Heart right ventricle (tissue), 16 donors: Measurements from ENCODE around the gene TFPT. TPM values are rescaled to one million over a fixed set of nuclear protein-coding genes. Genes with fewer than 3 reads are reported as not detected.

Source experiments
- ATAC-seq, 8 donors: fragments of 200-7000 bp; cut with Tn5 transposase; one replicate each; pipeline ENCODE4 v1.9.1; 2020; ENCODE audit warnings: mild to moderate bottlenecking in 8 of 8, moderate library complexity in 8 of 8, moderate number of reproducible peaks in 1 of 8
- DNase-seq, 2 donors: peaks; one replicate each; pipeline ENCODE4 v3.0.0-alpha.2; 2020
- H3K27ac ChIP-seq, 10 donors: fragments of 200-600 bp; sonication (generic) in 2 of 10; one replicate each; pipeline versions ENCODE4 v1.5.0 to v1.8.0; 2020 to 2022; ENCODE audit warnings: mild to moderate bottlenecking in 3 of 10
- H3K27me3 ChIP-seq, 7 donors: fragments of 200-600 bp; one replicate each; pipeline ENCODE4 v1.8.0; 2021 to 2022; ENCODE audit warnings: mild to moderate bottlenecking in 2 of 7
- H3K36me3 ChIP-seq, 9 donors: fragments of 200-600 bp; sonication (generic) in 1 of 9; one replicate each; pipeline versions ENCODE4 v1.5.0 to v1.8.0; 2020 to 2022; ENCODE audit warnings: mild to moderate bottlenecking in 2 of 9
- H3K4me1 ChIP-seq, 9 donors: fragments of 200-600 bp; sonication (generic) in 1 of 9; one replicate each; pipeline versions ENCODE4 v1.5.0 to v1.8.0; 2020 to 2022; ENCODE audit warnings: mild to moderate bottlenecking in 4 of 9
- H3K4me3 ChIP-seq, 10 donors: fragments of 200-600 bp; sonication (generic) in 2 of 10; one replicate each; pipeline versions ENCODE4 v1.5.0 to v1.8.0; 2020 to 2022; ENCODE audit warnings: mild to moderate bottlenecking in 7 of 10, moderate library complexity in 2 of 10
- H3K9me3 ChIP-seq, 11 donors: fragments of 200-600 bp in 10 of 11; sonication (generic) in 2 of 11; one replicate each; pipeline versions ENCODE4 v1.5.0 to v1.8.0; 2013 to 2022; ENCODE audit warnings: mild to moderate bottlenecking in 2 of 11, control low read depth in 1 of 11, moderate library complexity in 1 of 11
- CTCF ChIP-seq, 9 donors: fragments of 200-600 bp; sonication (generic) in 2 of 9; IDR thresholded peaks; one replicate each; pipeline versions ENCODE4 v1.5.0 to v1.8.0; 2021 to 2022; ENCODE audit warnings: antibody characterized with exemption in 9 of 9, mild to moderate bottlenecking in 5 of 9, moderate library complexity in 1 of 9
- WGBS, 2 donors: extraction: QIAGEN DNeasy Blood & Tissue Kit; methylation state at CpG; one replicate each; pipeline ENCODE4 v1.1.7; 2013; ENCODE audit warnings: inconsistent platforms in 1 of 2; 5-methylcytosine and 5-hydroxymethylcytosine counted together
- intact Hi-C, 10 donors: fragments of 100-400 bp; cut with DNase I; formaldehyde crosslinking; loops; one replicate each; pipeline versions ENCODE4 v1.11.1 to v1.14.2; 2022
- polyA plus RNA-seq, 2 donors: library from polyadenylated mRNA; stranded (reverse); fragments of 200-250 nt; gene quantifications; one replicate each; pipeline ENCODE4 v1.2.3, GENCODE V29; 2013
- total RNA-seq, 10 donors: library from RNA; stranded (reverse); fragmentation: NEBNext Ultra II Directional in 3 of 10; extraction: Animal tissue kit (Norgen Biotek cat#: 25700) in 3 of 10; gene quantifications; one replicate each; pipeline versions ENCODE4 v1.2.1 to v1.2.4, GENCODE V29; 2021 to 2023
- donor health status: Arrhythmogenic right ventricular cardiomyopathy.
- donor health status: ischemic (EF 13 %, LVEDD 7.1; RV severe dilation, severe dysfunction).
- donor health status: healthy with polysubstance abuse.
- donor health status: DM: no; HTN: yes; CAD: no.
- donor health status: DM: no; HTN: no; CAD: no.
- donor health status: ischemic (EF 25% LVEDD 6.9; RV normal size, moderate dysfunction).
- donor health status: ischemic (EF 25% LVEDD 5.7; RV mildly dilated, moderate dysfunction).
- donor health status: healthy.
- donor health status: DM: yes; HTN: yes; CAD: no.
- donor health status: Ischemic cardiomyopathy.
- donor health status: ischemic (EF 35%, LVEDD 5.7; RV mildly dilated, moderate dysfunction).
- donor health status: nonischemic (EF 11% LVEDD 7.7; RV severe dilation, severe dysfunction).
- donor health status: DM: yes; HTN: yes; CAD: no.
- donor health status: PGD.
- donor health status: ischemic (EF 29% LVEDD 5.4; RV normal size, mild dysfunction).
- donor health status: nonischemic (EF 23%, LVEDD 6.1; RV moderate dilation, normal function).

Gene TFPT
- total and polyA plus RNA-seq, 12 donors: 11.0 to 33.8 (median 13.2) TPM

- Histone ChIP-seq H3K36me3 (peaks cover 4 to 84% (median 69%) of the 10 kb centered on the region in 9 donors), H3K27ac (no peak overlapping the region), H3K9me3 (no peaks in the 10 kb centered on the region), H3K4me3 (no peak overlapping the region), H3K27me3 (no peaks in the 10 kb centered on the region), H3K4me1 (peaks cover 6 to 11% (median 8%) of the 10 kb centered on the region in 9 donors)
- TF ChIP-seq CTCF (IDR thresholded peaks at IDR 0.05): no peak
- WGBS, 2 donors: 96% methylated on average over 10 of the region's 10 CpGs
- no peak for DNase-seq
- ATAC-seq: no peak
- intact Hi-C loops: no loop called here
Measured at GRCh38 chr19:54121259-54121658, 5.8 kb upstream of the TFPT start.

- Histone ChIP-seq H3K36me3 (peaks cover 0 to 48% (median 24%) of the 10 kb centered on the region in 9 donors), H3K4me3 (peak overlapping the region; percentile 62 to 95 (median 74)), H3K27me3 (no peaks in the 10 kb centered on the region), H3K27ac (peak overlapping the region in 9 of 10 donors; percentile 83 to 96 (median 93)), H3K4me1 (peaks cover 10 to 30% (median 26%) of the 10 kb centered on the region in 9 donors), H3K9me3 (no peaks in the 10 kb centered on the region)
- no peak for TF ChIP-seq CTCF (IDR thresholded peaks at IDR 0.05)
- peak; percentile 25 to 64 (median 50) for ATAC-seq
- intact Hi-C loops: loop anchor here in 3 of 10 donors (1.0 to 10.0 kb wide), 4 partner anchors 12 to 250 kb away; partner anchors contain the start of genes CNOT3 (in 2 of the 3), NDUFA3 (in 2 of the 3) and MYADM (in 1 of the 3)
- 15 to 21% methylated on average over 28 of the region's 28 CpGs for WGBS, 2 donors
- peak; percentile 34 to 54 for DNase-seq
Measured at GRCh38 chr19:54114340-54115108, 933 bp downstream of the TFPT start.

GRCh38 chr19:54109651-54110050 lies 5.8 kb downstream of the TFPT start:
- WGBS, 2 donors: 67 to 79% methylated on average over 6 of the region's 6 CpGs
- Histone ChIP-seq H3K27ac (no peak overlapping the region), H3K36me3 (peaks cover 0 to 77% (median 38%) of the 10 kb centered on the region in 9 donors), H3K4me3 (no peak overlapping the region), H3K9me3 (no peaks in the 10 kb centered on the region), H3K4me1 (peaks cover 0 to 13% (median 10%) of the 10 kb centered on the region in 9 donors), H3K27me3 (no peaks in the 10 kb centered on the region)
- no peak for TF ChIP-seq CTCF (IDR thresholded peaks at IDR 0.05)
- DNase-seq: no peak
- intact Hi-C loops: loop anchor here in 4 of 10 donors (10.0 kb wide), 4 partner anchors 135 to 945 kb away; partner anchors contain the start of gene MYADM (in 1 of the 4)
- ATAC-seq: peak in 3 of 8 donors; percentile 4 to 30 (median 29)

GRCh38 chr19:54108496-54108895 lies 7.0 kb downstream of the TFPT start:
- WGBS, 2 donors: 69 to 76% methylated on average over 7 of the region's 7 CpGs
- DNase-seq (no peak), ATAC-seq (no peak)
- TF ChIP-seq CTCF (IDR thresholded peaks at IDR 0.05): no peak
- intact Hi-C loops: loop anchor here in 3 of 10 donors (10.0 kb wide), 3 partner anchors 134 to 946 kb away; no protein-coding TSS in a partner anchor
- H3K9me3 ChIP-seq: no peaks in the 10 kb centered on the region
- peaks cover 0 to 13% (median 7%) of the 10 kb centered on the region in 9 donors for H3K4me1 ChIP-seq
- H3K27me3 ChIP-seq: no peaks in the 10 kb centered on the region
- H3K4me3 ChIP-seq: no peak overlapping the region
- no peak overlapping the region for H3K27ac ChIP-seq
- H3K36me3 ChIP-seq: peaks cover 0 to 77% (median 38%) of the 10 kb centered on the region in 9 donors
